ENCODE measurements around the gene DKK3. TPM values are rescaled to one million over a fixed set of nuclear protein-coding genes. Genes with fewer than 3 reads are reported as not detected.

The DKK3 gene
- total RNA-seq, 2 experiments from 2014 or later, result not detected

GRCh38 chr11:11995601-11996000 lies 12.8 kb downstream of the DKK3 start:
- no peaks in the 10 kb centered on the region for H3K36me3 Mint-ChIP-seq
- CTCF ChIA-PET, result interaction anchor here (0.9 kb wide), 1 partner anchor 49 kb away, joined by 3 read pairs; no protein-coding TSS in a partner anchor
- no peak for DNase-seq
- H3K4me3 Mint-ChIP-seq, result no peak overlapping the region
- POLR2A ChIA-PET, result no interaction called here
- intact Hi-C loops (cut with micrococcal nuclease), result no loop called here
- peaks cover 22% of the 10 kb centered on the region for H3K27me3 Mint-ChIP-seq
- H3K9me3 Mint-ChIP-seq, result no peaks in the 10 kb centered on the region
- H3K27ac Mint-ChIP-seq, result no peak overlapping the region
- H3K4me1 Mint-ChIP-seq (ENCODE audit: low read depth), result peaks cover 9% of the 10 kb centered on the region

- Mint-ChIP-seq H3K4me3 (no peak overlapping the region), H3K27me3 (peaks cover 19% of the 10 kb centered on the region), H3K9me3 (no peaks in the 10 kb centered on the region), H3K27ac (no peak overlapping the region), H3K4me1 (ENCODE audit: low read depth) (peaks cover 6% of the 10 kb centered on the region), H3K36me3 (no peaks in the 10 kb centered on the region)
- intact Hi-C loops (cut with micrococcal nuclease), result no loop called here
- ChIA-PET POLR2A (no interaction called here), CTCF (interaction anchor here (1.0 to 1.7 kb wide), 2 partner anchors 27 to 50 kb away, joined by 3 to 4 read pairs; no protein-coding TSS in a partner anchor)
- no peak for DNase-seq
Measured at GRCh38 chr11:11993839-11994238, 14.6 kb downstream of the DKK3 start.

- peaks cover 2% of the 10 kb centered on the region for H3K4me1 Mint-ChIP-seq (ENCODE audit: low read depth)
- CTCF ChIA-PET, result interaction anchor here (1.0 to 1.7 kb wide), 2 partner anchors 26 to 52 kb away, joined by 3 to 4 read pairs; no protein-coding TSS in a partner anchor
- POLR2A ChIA-PET, result no interaction called here
- peaks cover 19% of the 10 kb centered on the region for H3K27me3 Mint-ChIP-seq
- no peak overlapping the region for H3K27ac Mint-ChIP-seq
- DNase-seq, result no peak
- intact Hi-C loops (cut with micrococcal nuclease), result no loop called here
- no peaks in the 10 kb centered on the region for H3K36me3 Mint-ChIP-seq
- no peaks in the 10 kb centered on the region for H3K9me3 Mint-ChIP-seq
- H3K4me3 Mint-ChIP-seq, result no peak overlapping the region
Measured at GRCh38 chr11:11992257-11993212, 15.9 kb downstream of the DKK3 start.

- peaks cover 14% of the 10 kb centered on the region for H3K27me3 Mint-ChIP-seq
- H3K36me3 Mint-ChIP-seq, result no peaks in the 10 kb centered on the region
- no peak overlapping the region for H3K27ac Mint-ChIP-seq
- no peak overlapping the region for H3K4me3 Mint-ChIP-seq
- ChIA-PET POLR2A (no interaction called here), CTCF (interaction anchor here (1.1 kb wide), 1 partner anchor 23 kb away, joined by 3 read pairs; no protein-coding TSS in a partner anchor)
- peaks cover 4% of the 10 kb centered on the region for H3K4me1 Mint-ChIP-seq (ENCODE audit: low read depth)
- intact Hi-C loops (cut with micrococcal nuclease), result no loop called here
- no peaks in the 10 kb centered on the region for H3K9me3 Mint-ChIP-seq
- no peak for DNase-seq
Measured at GRCh38 chr11:11989774-11990744, 18.4 kb downstream of the DKK3 start.

- Mint-ChIP-seq H3K4me1 (ENCODE audit: low read depth) (peaks cover 4% of the 10 kb centered on the region), H3K27ac (no peak overlapping the region), H3K27me3 (peaks cover 4% of the 10 kb centered on the region), H3K4me3 (no peak overlapping the region), H3K9me3 (no peaks in the 10 kb centered on the region), H3K36me3 (no peaks in the 10 kb centered on the region)
- intact Hi-C loops (cut with micrococcal nuclease), result no loop called here
- no peak for DNase-seq
- ChIA-PET POLR2A (no interaction called here), CTCF (interaction anchor here (0.7 kb wide), 1 partner anchor 1691 kb away, joined by 3 read pairs; no protein-coding TSS in a partner anchor)
Measured at GRCh38 chr11:11988681-11989261, 19.7 kb downstream of the DKK3 start.

- intact Hi-C loops (cut with micrococcal nuclease), result no loop called here
- POLR2A ChIA-PET, result no interaction called here
- Mint-ChIP-seq H3K36me3 (no peaks in the 10 kb centered on the region), H3K4me1 (ENCODE audit: low read depth) (peaks cover 4% of the 10 kb centered on the region), H3K27me3 (peaks cover 4% of the 10 kb centered on the region), H3K4me3 (no peak overlapping the region), H3K9me3 (no peaks in the 10 kb centered on the region), H3K27ac (no peak overlapping the region)
- no peak for DNase-seq
- CTCF ChIA-PET, result interaction anchor here (0.7 kb wide), 1 partner anchor 1690 kb away, joined by 3 read pairs; no protein-coding TSS in a partner anchor
Measured at GRCh38 chr11:11988099-11988651, 20.3 kb downstream of the DKK3 start.

GRCh38 chr11:11987503-11988022 lies 20.9 kb downstream of the DKK3 start:
- POLR2A ChIA-PET, result no interaction called here
- CTCF ChIA-PET, result interaction anchor here (0.6 to 1.3 kb wide), 2 partner anchors 16 to 632 kb away, joined by 3 read pairs; no protein-coding TSS in a partner anchor
- H3K27me3 Mint-ChIP-seq, result peaks cover 4% of the 10 kb centered on the region

GRCh38 chr11:11985954-11986949 lies 22.2 kb downstream of the DKK3 start:
- intact Hi-C loops (cut with micrococcal nuclease), result no loop called here
- CTCF ChIA-PET, result interaction anchor here (1.3 kb wide), 1 partner anchor 15 kb away, joined by 3 read pairs; no protein-coding TSS in a partner anchor
- no peaks in the 10 kb centered on the region for H3K36me3 Mint-ChIP-seq
- no peak overlapping the region for H3K27ac Mint-ChIP-seq
- H3K4me3 Mint-ChIP-seq, result no peak overlapping the region
- POLR2A ChIA-PET, result no interaction called here
- peaks cover 4% of the 10 kb centered on the region for H3K4me1 Mint-ChIP-seq (ENCODE audit: low read depth)
- peak; percentile 0 for DNase-seq
- H3K27me3 Mint-ChIP-seq, result no peaks in the 10 kb centered on the region
- no peaks in the 10 kb centered on the region for H3K9me3 Mint-ChIP-seq

More at GRCh38 chr11:11987503-11988022, 20.9 kb downstream of the DKK3 start:
- H3K36me3 Mint-ChIP-seq, result no peaks in the 10 kb centered on the region
- peaks cover 4% of the 10 kb centered on the region for H3K4me1 Mint-ChIP-seq (ENCODE audit: low read depth)
- no peak overlapping the region for H3K4me3 Mint-ChIP-seq
- H3K27ac Mint-ChIP-seq, result peak overlapping the region; percentile 18
- DNase-seq, result no peak
- no peaks in the 10 kb centered on the region for H3K9me3 Mint-ChIP-seq
- intact Hi-C loops (cut with micrococcal nuclease), result no loop called here

- peaks cover 4% of the 10 kb centered on the region for H3K4me1 Mint-ChIP-seq (ENCODE audit: low read depth)
- ChIA-PET CTCF (interaction anchor here (0.7 kb wide), 1 partner anchor 296 kb away, joined by 3 read pairs; no protein-coding TSS in a partner anchor), POLR2A (no interaction called here)
- intact Hi-C loops (cut with micrococcal nuclease), result no loop called here
- H3K27me3 Mint-ChIP-seq, result no peaks in the 10 kb centered on the region
- peak; percentile 3 for DNase-seq
- H3K27ac Mint-ChIP-seq, result no peak overlapping the region
- no peak overlapping the region for H3K4me3 Mint-ChIP-seq
- no peaks in the 10 kb centered on the region for H3K9me3 Mint-ChIP-seq
- no peaks in the 10 kb centered on the region for H3K36me3 Mint-ChIP-seq
Measured at GRCh38 chr11:11985016-11985715, 23.3 kb downstream of the DKK3 start.

GRCh38 chr11:11984563-11984962 lies 23.9 kb downstream of the DKK3 start:
- Mint-ChIP-seq H3K4me3 (no peak overlapping the region), H3K27me3 (no peaks in the 10 kb centered on the region), H3K4me1 (ENCODE audit: low read depth) (peaks cover 4% of the 10 kb centered on the region), H3K27ac (no peak overlapping the region), H3K36me3 (no peaks in the 10 kb centered on the region), H3K9me3 (no peaks in the 10 kb centered on the region)
- POLR2A ChIA-PET, result no interaction called here
- intact Hi-C loops (cut with micrococcal nuclease), result no loop called here
- CTCF ChIA-PET, result interaction anchor here (0.7 kb wide), 1 partner anchor 185 kb away, joined by 3 read pairs; no protein-coding TSS in a partner anchor
- DNase-seq, result no peak

Data from activated CD4-positive, alpha-beta memory T cell treated with anti-CD3 and anti-CD28 coated beads for 36 hours (primary cell).